ENCODE results near the gene STX1B. TPM values are rescaled to one million over a fixed set of nuclear protein-coding genes. Genes with fewer than 3 reads are reported as not detected.
A peak's percentile ranks its signal among the peaks of the same experiment; 100 is the strongest.

STX1B gene
- total RNA-seq, 1 experiment from 2014 or later = 1.3 TPM

DNA sequence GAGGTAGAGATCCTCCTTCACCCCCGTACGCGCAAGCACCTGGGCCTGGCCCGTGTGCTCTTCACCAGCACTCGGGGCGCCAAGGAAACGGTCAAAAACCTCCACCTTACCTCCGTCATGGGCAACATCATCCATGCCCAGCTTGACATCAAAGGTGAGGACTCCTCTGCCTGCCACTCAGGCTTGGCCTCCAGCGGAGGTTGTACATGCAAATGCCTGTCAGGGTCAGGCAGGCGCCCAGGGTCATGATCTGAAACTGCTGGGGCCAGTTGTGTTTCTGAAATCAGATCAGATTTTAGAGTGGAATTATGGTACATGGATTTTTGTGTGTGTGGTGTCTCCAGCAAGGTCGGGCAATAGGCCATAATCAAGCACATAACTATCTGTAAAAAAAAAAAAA, 49.1 kb downstream of the STX1B start:
- Mint-ChIP-seq H3K36me3 (ENCODE audit: insufficient read depth, unreplicated experiment) (peaks cover 72% of the 10 kb centered on the region), H3K4me1 (ENCODE audit: low read depth, unreplicated experiment) (peaks cover 23% of the 10 kb centered on the region), H3K9me3 (ENCODE audit: low read depth, unreplicated experiment) (no peaks in the 10 kb centered on the region), H3K4me3 (ENCODE audit: low read depth, unreplicated experiment) (no peak overlapping the region), H3K27ac (ENCODE audit: unreplicated experiment) (no peak overlapping the region), H3K27me3 (ENCODE audit: unreplicated experiment) (no peaks in the 10 kb centered on the region)
- TF ChIP-seq, protein P1, sequence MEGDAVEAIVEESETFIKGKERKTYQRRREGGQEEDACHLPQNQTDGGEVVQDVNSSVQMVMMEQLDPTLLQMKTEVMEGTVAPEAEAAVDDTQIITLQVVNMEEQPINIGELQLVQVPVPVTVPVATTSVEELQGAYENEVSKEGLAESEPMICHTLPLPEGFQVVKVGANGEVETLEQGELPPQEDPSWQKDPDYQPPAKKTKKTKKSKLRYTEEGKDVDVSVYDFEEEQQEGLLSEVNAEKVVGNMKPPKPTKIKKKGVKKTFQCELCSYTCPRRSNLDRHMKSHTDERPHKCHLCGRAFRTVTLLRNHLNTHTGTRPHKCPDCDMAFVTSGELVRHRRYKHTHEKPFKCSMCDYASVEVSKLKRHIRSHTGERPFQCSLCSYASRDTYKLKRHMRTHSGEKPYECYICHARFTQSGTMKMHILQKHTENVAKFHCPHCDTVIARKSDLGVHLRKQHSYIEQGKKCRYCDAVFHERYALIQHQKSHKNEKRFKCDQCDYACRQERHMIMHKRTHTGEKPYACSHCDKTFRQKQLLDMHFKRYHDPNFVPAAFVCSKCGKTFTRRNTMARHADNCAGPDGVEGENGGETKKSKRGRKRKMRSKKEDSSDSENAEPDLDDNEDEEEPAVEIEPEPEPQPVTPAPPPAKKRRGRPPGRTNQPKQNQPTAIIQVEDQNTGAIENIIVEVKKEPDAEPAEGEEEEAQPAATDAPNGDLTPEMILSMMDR (IDR thresholded peaks at IDR 0.05; ENCODE audit: unreplicated experiment) = no peak
- BruUV-seq (replicated peaks) = no TSS peak
- intact Hi-C loops (cut with micrococcal nuclease; ENCODE audit: unreplicated experiment) = no loop called here
- no peak for DNase-seq
- CTCF ChIA-PET = interaction anchor here (0.7 kb wide), 1 partner anchor 448 kb away, joined by 4 read pairs; no protein-coding TSS in a partner anchor

DNA sequence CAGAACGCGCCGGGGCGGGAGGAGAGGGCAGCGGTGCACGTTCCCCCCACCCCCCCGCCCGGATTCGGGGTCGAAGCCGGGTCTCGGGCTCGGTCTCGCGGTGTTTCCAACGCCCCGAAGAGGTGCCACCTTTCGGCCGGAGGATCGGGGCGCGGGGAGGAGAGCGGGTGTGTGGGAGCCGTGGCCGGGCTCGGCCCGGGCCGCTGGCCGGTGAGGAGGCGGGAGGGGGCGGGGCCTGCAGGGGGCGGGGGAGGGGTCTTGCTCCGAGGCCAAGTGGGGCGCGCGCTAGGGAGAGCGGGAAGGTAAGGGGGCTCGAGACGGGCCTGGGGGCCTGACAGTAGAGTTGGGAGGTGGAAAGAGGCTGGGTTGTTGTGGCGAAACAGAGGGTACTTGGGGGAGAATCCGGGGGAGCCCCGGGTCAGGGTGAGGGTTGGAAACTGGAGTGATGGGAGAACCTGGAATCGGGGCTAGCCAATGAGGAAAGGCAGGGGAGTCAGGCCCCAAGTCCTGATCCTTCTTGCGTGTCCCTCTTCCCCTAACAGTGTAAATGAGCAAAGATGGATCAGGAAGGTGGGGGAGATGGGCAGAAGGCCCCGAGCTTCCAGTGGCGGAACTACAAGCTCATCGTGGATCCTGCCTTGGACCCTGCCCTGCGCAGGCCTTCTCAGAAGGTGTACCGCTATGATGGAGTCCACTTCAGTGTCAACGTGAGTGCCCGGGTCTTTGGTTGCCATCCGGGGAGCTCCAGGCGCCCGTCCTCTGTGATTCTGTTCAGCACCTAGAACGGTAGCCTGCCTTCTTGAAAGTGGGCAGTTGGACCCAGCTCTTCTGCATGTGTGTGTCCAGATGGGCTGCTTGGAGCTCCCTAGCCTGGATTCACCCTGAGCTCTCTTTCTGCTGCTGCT, 52.0 kb downstream of the STX1B start:
- CTCF ChIA-PET = interaction anchor here (1.0 kb wide), 1 partner anchor 10 kb away, joined by 3 read pairs; no protein-coding TSS in a partner anchor
- Mint-ChIP-seq H3K36me3 (ENCODE audit: insufficient read depth, unreplicated experiment) (peaks cover 58% of the 10 kb centered on the region), H3K9me3 (ENCODE audit: low read depth, unreplicated experiment) (no peaks in the 10 kb centered on the region), H3K27me3 (ENCODE audit: unreplicated experiment) (no peaks in the 10 kb centered on the region), H3K4me1 (ENCODE audit: low read depth, unreplicated experiment) (peaks cover 26% of the 10 kb centered on the region), H3K4me3 (ENCODE audit: low read depth, unreplicated experiment) (peak overlapping the region; percentile 87), H3K27ac (ENCODE audit: unreplicated experiment) (peak overlapping the region; percentile 85)
- intact Hi-C loops (cut with micrococcal nuclease; ENCODE audit: unreplicated experiment) = loop anchor here (10.0 kb wide), 1 partner anchor 906 kb away; no protein-coding TSS in a partner anchor
- DNase-seq = peak; percentile 76
- TF ChIP-seq, protein P1 (IDR thresholded peaks at IDR 0.05; ENCODE audit: unreplicated experiment) = no peak
- no TSS peak for BruUV-seq (replicated peaks)

DNA sequence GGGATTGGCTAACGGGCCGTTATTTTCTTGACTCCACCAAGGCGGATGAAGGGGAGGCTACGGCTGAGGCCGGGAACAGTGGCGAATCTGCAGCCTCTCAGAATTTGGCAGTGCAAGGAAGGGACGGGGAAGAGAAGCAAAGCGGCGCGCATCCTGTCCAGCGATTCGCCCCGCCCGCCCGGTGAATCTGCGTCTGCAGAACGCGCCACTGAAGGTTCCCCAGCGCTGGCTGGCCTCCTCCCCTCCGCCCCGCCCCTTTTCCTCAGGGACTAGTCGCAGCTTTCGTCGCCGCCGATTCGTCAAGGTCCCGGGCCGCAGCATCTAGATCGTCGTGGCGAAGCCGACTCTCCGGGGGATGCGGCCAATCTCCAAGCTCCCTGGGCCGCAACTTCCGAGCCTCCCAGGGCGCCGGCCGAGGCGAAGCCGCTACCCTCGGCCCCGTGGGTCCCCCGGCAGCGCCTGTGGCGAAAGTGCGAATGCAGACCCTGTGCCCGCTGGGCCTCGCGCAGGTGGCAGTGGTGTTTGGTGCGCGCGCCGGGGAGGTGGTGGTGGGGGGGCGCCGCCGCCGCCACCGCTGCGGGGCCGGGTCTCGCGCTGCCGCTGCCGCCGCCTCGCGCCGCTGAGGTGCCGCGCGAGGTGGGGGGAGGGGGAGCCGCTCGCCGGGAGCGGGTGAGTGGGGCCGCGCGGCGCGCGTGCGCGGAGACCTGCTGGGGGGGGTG, 52.8 kb downstream of the STX1B start, which contains the start of gene SETD1A:
Gene SETD1A (plus strand): TSS at position 299 of the 719 bp plus-strand sequence. CDS start 978 bp downstream, outside the sequence.
- CTCF ChIA-PET = interaction anchor here (0.8 kb wide), 1 partner anchor 15 kb away, joined by 5 read pairs; no protein-coding TSS in a partner anchor
- Mint-ChIP-seq H3K9me3 (ENCODE audit: low read depth, unreplicated experiment) (no peaks in the 10 kb centered on the region), H3K27ac (ENCODE audit: unreplicated experiment) (peak within 1 kb of the TSS; percentile 97), H3K4me1 (ENCODE audit: low read depth, unreplicated experiment) (peaks cover 28% of the 10 kb centered on the region), H3K27me3 (ENCODE audit: unreplicated experiment) (no peaks in the 10 kb centered on the region), H3K4me3 (ENCODE audit: low read depth, unreplicated experiment) (peak within 1 kb of the TSS; percentile 87), H3K36me3 (ENCODE audit: insufficient read depth, unreplicated experiment) (peaks cover 60% of the 10 kb centered on the region)
- no TSS peak for BruUV-seq (replicated peaks)
- TF ChIP-seq, protein P1 (IDR thresholded peaks at IDR 0.05; ENCODE audit: unreplicated experiment) = no peak
- peak; percentile 98 for DNase-seq
- intact Hi-C loops (cut with micrococcal nuclease; ENCODE audit: unreplicated experiment) = loop anchor here (10.0 kb wide), 1 partner anchor 907 kb away; no protein-coding TSS in a partner anchor
